ENCODE data around the gene TPRX1. TPM values are rescaled to one million over a fixed set of nuclear protein-coding genes. Genes with fewer than 3 reads are reported as not detected.

Gene TPRX1
- total and polyA plus RNA-seq, 2 donors (not counting 1 experiment from before 2014, with no cell fraction given), result not detected

DNA sequence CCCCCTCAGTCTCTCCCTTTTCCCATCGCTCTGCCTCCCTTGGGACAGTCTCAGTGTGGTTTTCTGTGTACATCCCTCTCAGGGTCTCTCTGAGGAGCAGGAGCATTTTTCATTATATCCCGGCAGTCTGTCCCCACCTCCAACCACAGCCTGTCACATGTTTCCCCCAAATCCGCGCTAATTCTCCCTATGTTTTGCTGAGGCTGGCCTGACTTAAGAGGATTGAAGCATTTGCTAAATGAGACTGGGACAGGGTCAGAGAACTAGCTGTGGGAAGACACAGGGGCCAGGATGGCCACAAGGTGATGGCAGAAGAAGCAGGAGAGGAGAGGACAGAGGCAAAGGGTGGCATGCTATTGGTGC lies 5.5 kb downstream of the TPRX1 start:
- Histone ChIP-seq H3K4me3 (ENCODE audit: control extremely low read depth in 1 of 5, extremely low read depth in 1 of 5, insufficient read depth in 1 of 5, low read depth in 2 of 5, low read length in 4 of 5) (no peak overlapping the region), H3K4me1 (ENCODE audit: control insufficient read depth in 2 of 2, insufficient read depth in 2 of 2, low read length in 2 of 2) (no peaks in the 10 kb centered on the region), H4K20me1 (ENCODE audit: control insufficient read depth, insufficient read depth, low read length, poor library complexity, severe bottlenecking) (no peaks in the 10 kb centered on the region), H3K9me3 (ENCODE audit: control extremely low read depth in 1 of 3, control insufficient read depth in 2 of 3, insufficient read depth in 1 of 3, low read length in 2 of 3) (peaks cover 0 to 10% (median 0%) of the 10 kb centered on the region in 3 donors), H3K36me3 (replicated peaks in 1 of 2; ENCODE audit: control extremely low read depth in 1 of 2, control insufficient read depth in 1 of 2, extremely low read depth in 1 of 2, insufficient read depth in 2 of 2, low read length in 1 of 2) (no peaks in the 10 kb centered on the region), H3K27ac (ENCODE audit: low read length in 2 of 2) (no peak overlapping the region), H3K9ac (ENCODE audit: low read length) (no peak overlapping the region), H3K4me2 (replicated peaks; ENCODE audit: low read depth, low read length, poor library complexity, severe bottlenecking) (no peak overlapping the region), H2AFZ (ENCODE audit: insufficient read depth, low read depth, low read length, poor library complexity, severe bottlenecking) (no peak overlapping the region), H3K79me2 (ENCODE audit: control insufficient read depth, insufficient read depth, low read length) (no peaks in the 10 kb centered on the region), H3K27me3 (replicated peaks in 1 of 4; ENCODE audit: control extremely low read depth in 1 of 4, control insufficient read depth in 3 of 4, insufficient read depth in 4 of 4, low read length in 3 of 4) (peaks cover 0 to 5% (median 0%) of the 10 kb centered on the region in 4 experiments)
- TF ChIP-seq EZH2 (IDR thresholded peaks at IDR 0.05; ENCODE audit: borderline replicate concordance, insufficient read depth, low read depth, low read length, poor library complexity, severe bottlenecking), result no peak
- TF ChIP-seq, protein P1, sequence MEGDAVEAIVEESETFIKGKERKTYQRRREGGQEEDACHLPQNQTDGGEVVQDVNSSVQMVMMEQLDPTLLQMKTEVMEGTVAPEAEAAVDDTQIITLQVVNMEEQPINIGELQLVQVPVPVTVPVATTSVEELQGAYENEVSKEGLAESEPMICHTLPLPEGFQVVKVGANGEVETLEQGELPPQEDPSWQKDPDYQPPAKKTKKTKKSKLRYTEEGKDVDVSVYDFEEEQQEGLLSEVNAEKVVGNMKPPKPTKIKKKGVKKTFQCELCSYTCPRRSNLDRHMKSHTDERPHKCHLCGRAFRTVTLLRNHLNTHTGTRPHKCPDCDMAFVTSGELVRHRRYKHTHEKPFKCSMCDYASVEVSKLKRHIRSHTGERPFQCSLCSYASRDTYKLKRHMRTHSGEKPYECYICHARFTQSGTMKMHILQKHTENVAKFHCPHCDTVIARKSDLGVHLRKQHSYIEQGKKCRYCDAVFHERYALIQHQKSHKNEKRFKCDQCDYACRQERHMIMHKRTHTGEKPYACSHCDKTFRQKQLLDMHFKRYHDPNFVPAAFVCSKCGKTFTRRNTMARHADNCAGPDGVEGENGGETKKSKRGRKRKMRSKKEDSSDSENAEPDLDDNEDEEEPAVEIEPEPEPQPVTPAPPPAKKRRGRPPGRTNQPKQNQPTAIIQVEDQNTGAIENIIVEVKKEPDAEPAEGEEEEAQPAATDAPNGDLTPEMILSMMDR (IDR thresholded peaks at IDR 0.05), result no peak
- no peak for ATAC-seq (ENCODE audit: low read depth)
- DNase-seq, result no peak
- Mint-ChIP-seq H3K4me1 (no peaks in the 10 kb centered on the region), H3K27ac (no peak overlapping the region), H3K9me3 (ENCODE audit: insufficient read depth) (peaks cover 3% of the 10 kb centered on the region), H3K4me3 (no peak overlapping the region), H3K27me3 (peaks cover 12% of the 10 kb centered on the region)
- WGBS (ENCODE audit: insufficient coverage), result 77% methylated on average over 1 of the region's 4 CpGs
- ChIA-PET POLR2A (no interaction called here), CTCF (no interaction called here)
- intact Hi-C loops (cut with micrococcal nuclease), result no loop called here

DNA sequence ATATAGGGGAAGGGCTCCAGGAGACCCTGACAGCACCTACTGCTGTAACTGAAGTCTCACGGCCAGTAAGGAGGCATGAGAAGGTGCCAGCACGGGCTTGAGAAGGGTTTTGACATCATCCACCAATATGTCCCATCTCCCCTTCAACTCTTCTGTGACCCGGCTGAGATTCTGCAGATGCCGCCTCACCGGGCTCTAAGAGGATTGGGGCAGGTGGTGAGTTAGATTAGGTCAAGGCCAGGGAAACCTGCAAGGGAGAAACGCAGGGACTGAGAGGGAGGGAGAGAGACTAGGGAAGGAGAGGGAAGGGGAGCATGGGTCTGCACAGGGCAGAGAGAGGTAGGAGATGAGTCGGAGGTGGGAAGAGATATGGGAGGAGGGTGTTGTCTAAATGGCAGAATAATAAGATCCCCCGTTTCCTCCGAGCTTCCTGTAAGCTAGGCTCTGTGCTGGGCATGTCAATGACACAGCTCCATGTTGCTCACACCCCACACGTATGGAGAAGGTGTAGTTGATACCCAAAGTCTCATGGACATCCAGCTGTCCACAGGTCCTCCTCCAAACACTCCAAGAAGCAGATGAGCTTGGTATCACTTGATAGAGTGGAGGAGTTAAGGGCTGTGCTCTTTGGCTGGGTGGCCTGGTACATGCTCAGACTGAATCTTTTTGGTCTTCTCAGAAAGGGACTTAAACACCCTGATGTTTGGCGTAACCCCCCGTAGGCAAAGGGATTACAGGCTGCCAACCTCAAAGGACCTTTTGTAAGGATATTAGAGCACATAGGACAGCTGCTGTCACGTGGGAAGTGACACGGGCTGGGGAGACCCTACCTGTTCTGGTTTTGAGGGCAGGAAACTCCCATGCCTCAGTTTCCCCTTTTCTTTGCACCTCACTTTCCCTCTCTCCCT lies 6.1 kb downstream of the TPRX1 start:
- 63% methylated on average over 6 of the region's 14 CpGs for WGBS (ENCODE audit: insufficient coverage)
- ATAC-seq (ENCODE audit: low read depth) (no peak), DNase-seq (no peak)
- Histone ChIP-seq H3K27ac (ENCODE audit: low read length in 2 of 2) (no peak overlapping the region), H4K20me1 (ENCODE audit: control insufficient read depth, insufficient read depth, low read length, poor library complexity, severe bottlenecking) (no peaks in the 10 kb centered on the region), H3K79me2 (ENCODE audit: control insufficient read depth, insufficient read depth, low read length) (no peaks in the 10 kb centered on the region), H3K4me1 (ENCODE audit: control insufficient read depth in 2 of 2, insufficient read depth in 2 of 2, low read length in 2 of 2) (no peaks in the 10 kb centered on the region), H3K36me3 (replicated peaks in 1 of 2; ENCODE audit: control extremely low read depth in 1 of 2, control insufficient read depth in 1 of 2, extremely low read depth in 1 of 2, insufficient read depth in 2 of 2, low read length in 1 of 2) (no peaks in the 10 kb centered on the region), H3K9ac (ENCODE audit: low read length) (no peak overlapping the region), H3K9me3 (ENCODE audit: control extremely low read depth in 1 of 3, control insufficient read depth in 2 of 3, insufficient read depth in 1 of 3, low read length in 2 of 3) (peaks cover 0 to 10% (median 0%) of the 10 kb centered on the region in 3 donors), H3K27me3 (replicated peaks in 1 of 4; ENCODE audit: control extremely low read depth in 1 of 4, control insufficient read depth in 3 of 4, insufficient read depth in 4 of 4, low read length in 3 of 4) (peaks cover 0 to 5% (median 0%) of the 10 kb centered on the region in 4 experiments), H3K4me2 (replicated peaks; ENCODE audit: low read depth, low read length, poor library complexity, severe bottlenecking) (no peak overlapping the region), H2AFZ (ENCODE audit: insufficient read depth, low read depth, low read length, poor library complexity, severe bottlenecking) (no peak overlapping the region), H3K4me3 (ENCODE audit: control extremely low read depth in 1 of 5, extremely low read depth in 1 of 5, insufficient read depth in 1 of 5, low read depth in 2 of 5, low read length in 4 of 5) (no peak overlapping the region)
- Mint-ChIP-seq H3K27ac (no peak overlapping the region), H3K9me3 (ENCODE audit: insufficient read depth) (peaks cover 3% of the 10 kb centered on the region), H3K4me3 (no peak overlapping the region), H3K4me1 (no peaks in the 10 kb centered on the region), H3K27me3 (peaks cover 12% of the 10 kb centered on the region)
- intact Hi-C loops (cut with micrococcal nuclease), result no loop called here
- CTCF ChIA-PET, result interaction anchor here (0.7 to 2.4 kb wide), 2 partner anchors 11 to 1780 kb away, joined by 3 to 7 read pairs; no protein-coding TSS in a partner anchor
- TF ChIP-seq EZH2 (IDR thresholded peaks at IDR 0.05; ENCODE audit: borderline replicate concordance, insufficient read depth, low read depth, low read length, poor library complexity, severe bottlenecking), result no peak
- TF ChIP-seq, protein P1 (IDR thresholded peaks at IDR 0.05), result no peak
- POLR2A ChIA-PET, result no interaction called here

Data from B cell (primary cell).